ENCODE data around the gene RUBCNL. TPM values are rescaled to one million over a fixed set of nuclear protein-coding genes. Genes with fewer than 3 reads are reported as not detected.

Gene RUBCNL
- total RNA-seq, 4 donors from 2014 or later, result 0.08 to 4.3 (median 2.9) TPM

GRCh38 chr13:46402178-46402577 is 15.1 kb upstream of the RUBCNL start:
- 61 to 72% methylated on average over 2 of the region's 2 CpGs for WGBS, 2 donors
- intact Hi-C loops (cut with DNase I; ENCODE audit: low total_unique reads), result no loop called here
- H3K4me3 ChIP-seq (ENCODE audit: low read depth, poor library complexity, severe bottlenecking), result no peak overlapping the region
- DNase-seq (ENCODE audit: low spot score in 2 of 2), result no peak
- TF ChIP-seq CTCF (IDR thresholded peaks at IDR 0.05) (no peak), POLR2A (IDR thresholded peaks at IDR 0.05) (no peak)

GRCh38 chr13:46401432-46401831 is 14.4 kb upstream of the RUBCNL start:
- 25 to 33% methylated on average over 1 of the region's 1 CpG for WGBS, 2 donors
- intact Hi-C loops (cut with DNase I; ENCODE audit: low total_unique reads), result no loop called here
- TF ChIP-seq POLR2A (IDR thresholded peaks at IDR 0.05), result no peak
- TF ChIP-seq CTCF (IDR thresholded peaks at IDR 0.05), result no peak
- no peak for DNase-seq (ENCODE audit: low spot score in 2 of 2)
- no peak overlapping the region for H3K4me3 ChIP-seq (ENCODE audit: low read depth, poor library complexity, severe bottlenecking)

- no peak overlapping the region for H3K4me3 ChIP-seq (ENCODE audit: low read depth, poor library complexity, severe bottlenecking)
- intact Hi-C loops (cut with DNase I; ENCODE audit: low total_unique reads), result no loop called here
- no peak for DNase-seq (ENCODE audit: low spot score in 2 of 2)
- TF ChIP-seq CTCF (IDR thresholded peaks at IDR 0.05) (no peak), POLR2A (IDR thresholded peaks at IDR 0.05) (no peak)
These were observed 9.3 kb upstream of the RUBCNL start for GRCh38 chr13:46396341-46396740.

DNA sequence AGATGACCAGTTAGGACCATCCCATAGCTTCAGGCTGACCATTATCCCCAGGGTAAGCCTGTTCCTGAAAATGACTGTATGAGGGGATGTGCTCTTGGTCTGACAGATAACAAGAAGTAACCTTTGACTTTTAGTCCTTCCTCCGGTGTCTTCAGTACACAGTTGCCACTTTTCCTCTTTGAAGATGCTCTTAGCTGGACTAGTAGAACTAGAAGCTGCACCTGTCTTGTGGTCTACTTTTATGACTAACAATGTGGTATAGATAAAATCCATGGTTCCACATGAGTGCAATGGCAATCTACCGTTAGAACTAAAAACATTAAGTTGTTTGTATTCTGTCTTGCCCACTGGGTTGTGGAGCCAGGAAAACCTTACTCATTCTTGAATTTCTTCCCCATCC is 5.9 kb upstream of the RUBCNL start:
- WGBS, 2 donors, result 70 to 85% methylated on average over 2 of the region's 2 CpGs
- no peak overlapping the region for H3K4me3 ChIP-seq (ENCODE audit: low read depth, poor library complexity, severe bottlenecking)
- intact Hi-C loops (cut with DNase I; ENCODE audit: low total_unique reads), result no loop called here
- DNase-seq (ENCODE audit: low spot score in 2 of 2), result no peak
- no peak for TF ChIP-seq CTCF (IDR thresholded peaks at IDR 0.05)
- no peak for TF ChIP-seq POLR2A (IDR thresholded peaks at IDR 0.05)

DNA sequence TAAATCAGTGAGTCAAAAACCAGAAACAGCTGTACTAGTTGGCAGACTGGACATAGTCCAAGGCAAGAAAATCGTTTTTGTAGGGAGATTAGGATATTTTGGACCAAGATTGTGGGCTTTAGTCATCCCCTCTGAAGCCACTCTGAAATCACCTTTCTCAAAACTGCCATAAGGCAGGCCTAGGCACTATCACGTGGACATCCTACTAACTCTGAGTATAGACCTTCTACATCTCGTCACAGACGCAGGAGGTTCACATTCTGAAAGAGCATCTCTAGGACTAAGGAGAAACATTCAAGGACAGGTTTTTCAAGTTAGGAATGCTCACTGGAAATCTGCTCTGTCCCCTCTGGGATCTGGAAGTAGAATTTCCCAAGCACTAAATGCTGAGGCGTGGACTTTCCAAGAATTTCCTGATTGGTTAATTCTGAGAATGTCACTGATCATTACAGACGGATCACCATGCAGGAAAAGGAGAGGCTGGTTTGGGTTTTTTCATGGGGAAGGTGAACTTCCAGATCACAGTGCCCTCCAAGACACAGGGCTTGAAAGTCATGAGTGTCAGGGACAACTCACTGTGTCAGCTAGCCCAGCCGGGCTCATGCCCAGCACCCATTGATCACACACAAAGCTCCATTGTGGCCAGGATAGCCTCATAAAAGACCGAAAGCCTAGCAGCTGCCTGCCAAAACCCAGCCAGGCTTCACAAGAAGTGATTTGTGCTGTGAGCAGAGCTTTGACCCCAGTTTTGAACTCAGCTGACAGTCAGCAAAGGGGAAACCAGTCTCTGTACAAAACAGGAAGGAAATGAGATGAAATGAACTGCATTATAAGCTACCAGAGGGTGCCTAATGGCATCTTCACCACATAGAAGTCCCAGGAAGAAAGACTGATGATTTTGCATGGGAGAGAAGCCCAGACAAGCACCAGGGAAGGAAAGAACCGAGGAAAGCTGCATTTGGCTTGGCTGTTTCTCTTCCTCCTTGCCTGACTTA is 2.7 kb upstream of the RUBCNL start:
- H3K4me3 ChIP-seq (ENCODE audit: low read depth, poor library complexity, severe bottlenecking), result no peak overlapping the region
- intact Hi-C loops (cut with DNase I; ENCODE audit: low total_unique reads), result no loop called here
- no peak for DNase-seq (ENCODE audit: low spot score in 2 of 2)
- TF ChIP-seq CTCF (IDR thresholded peaks at IDR 0.05) (no peak), POLR2A (IDR thresholded peaks at IDR 0.05) (no peak)
- 39 to 43% methylated on average over 9 of the region's 9 CpGs for WGBS, 2 donors

Data from lower leg skin (tissue), 4 donors.